ENCODE measurements around the gene TNFRSF8. TPM values are rescaled to one million over a fixed set of nuclear protein-coding genes. Genes with fewer than 3 reads are reported as not detected.

Gene TNFRSF8
- polyA plus RNA-seq, 2 of the 4 experiments (the other 2 are of a cell fraction) = 0.05 TPM; not detected in 1

GRCh38 chr1:12136916-12137610 lies 74.0 kb downstream of the TNFRSF8 start:
- no peak overlapping the region for H3K4me2 ChIP-seq
- TF ChIP-seq CHD4 (IDR thresholded peaks at IDR 0.05; ENCODE audit: borderline replicate concordance) (no peak), EP300 (IDR thresholded peaks at IDR 0.05) (no peak), MAFK (IDR thresholded peaks at IDR 0.05; ENCODE audit: partially characterized antibody) (no peak), E2F6 (IDR thresholded peaks at IDR 0.05; ENCODE audit: borderline replicate concordance, low read depth) (no peak), RCOR1 (IDR thresholded peaks at IDR 0.05; ENCODE audit: low read depth, low read length) (no peak), HMGXB4 (CRISPR knock-in tag; IDR thresholded peaks at IDR 0.05; ENCODE audit: borderline replicate concordance) (no peak), POLR2A (IDR thresholded peaks at IDR 0.05; ENCODE audit: low read length) (no peak), EHMT2 (IDR thresholded peaks at IDR 0.05; ENCODE audit: low read depth) (no peak), USF2 (IDR thresholded peaks at IDR 0.05) (no peak), CBX2 (IDR thresholded peaks at IDR 0.05; ENCODE audit: borderline replicate concordance, low read depth) (no peak), FOSB (CRISPR knock-in tag; IDR thresholded peaks at IDR 0.05) (no peak), ZC3H11A (IDR thresholded peaks at IDR 0.05) (no peak), HOXA7 (CRISPR knock-in tag; IDR thresholded peaks at IDR 0.05) (no peak), CTCF (IDR thresholded peaks at IDR 0.05) (no peak), MAZ (IDR thresholded peaks at IDR 0.05; ENCODE audit: borderline replicate concordance, low read depth, low read length) (no peak), BCL3 (IDR thresholded peaks at IDR 0.05) (no peak), NFE2L2 (conservative IDR thresholded peaks at IDR 0.05; ENCODE audit: low read length) (no peak), ELK1 (IDR thresholded peaks at IDR 0.05; ENCODE audit: low read depth, low read length) (no peak), JUNB (IDR thresholded peaks at IDR 0.05) (no peak)
- H3K9me3 ChIP-seq = no peaks in the 10 kb centered on the region
- FAIRE-seq = no peak
- DNase-seq (ENCODE audit: low read depth in 1 of 2, low spot score in 1 of 2) = no peak
- POLR2A ChIA-PET = interaction anchor here (0.6 kb wide), 1 partner anchor 11 kb away, joined by 4 read pairs; no protein-coding TSS in a partner anchor
- WGBS (ENCODE audit: missing lambda C conversion rate) = 79% methylated on average over 8 of the region's 8 CpGs
- no peak for ATAC-seq
- H3K4me1 ChIP-seq = no peaks in the 10 kb centered on the region
- no peak overlapping the region for H3K4me3 ChIP-seq
- CTCF ChIA-PET = interaction anchor here (0.9 to 1.8 kb wide), 5 partner anchors 12 to 71 kb away, joined by 3 to 17 read pairs (median 4); no protein-coding TSS in a partner anchor
- H3K27ac ChIP-seq = no peak overlapping the region

Measured in A549 (cell line).